Stimulated activated CD4-positive, alpha-beta T cell treated with anti-CD3 and anti-CD28 coated beads, Interleukin-4, amount 100 ng/mL, for 4 hours (primary cell): ENCODE results near the gene MPPED2.

Source experiments
- DNase-seq, 2 experiments: peaks; one replicate each; pipeline ENCODE4 v3.0.0-alpha.2; 2020

The MPPED2 gene, protein sequence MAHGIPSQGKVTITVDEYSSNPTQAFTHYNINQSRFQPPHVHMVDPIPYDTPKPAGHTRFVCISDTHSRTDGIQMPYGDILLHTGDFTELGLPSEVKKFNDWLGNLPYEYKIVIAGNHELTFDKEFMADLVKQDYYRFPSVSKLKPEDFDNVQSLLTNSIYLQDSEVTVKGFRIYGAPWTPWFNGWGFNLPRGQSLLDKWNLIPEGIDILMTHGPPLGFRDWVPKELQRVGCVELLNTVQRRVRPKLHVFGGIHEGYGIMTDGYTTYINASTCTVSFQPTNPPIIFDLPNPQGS

DNA sequence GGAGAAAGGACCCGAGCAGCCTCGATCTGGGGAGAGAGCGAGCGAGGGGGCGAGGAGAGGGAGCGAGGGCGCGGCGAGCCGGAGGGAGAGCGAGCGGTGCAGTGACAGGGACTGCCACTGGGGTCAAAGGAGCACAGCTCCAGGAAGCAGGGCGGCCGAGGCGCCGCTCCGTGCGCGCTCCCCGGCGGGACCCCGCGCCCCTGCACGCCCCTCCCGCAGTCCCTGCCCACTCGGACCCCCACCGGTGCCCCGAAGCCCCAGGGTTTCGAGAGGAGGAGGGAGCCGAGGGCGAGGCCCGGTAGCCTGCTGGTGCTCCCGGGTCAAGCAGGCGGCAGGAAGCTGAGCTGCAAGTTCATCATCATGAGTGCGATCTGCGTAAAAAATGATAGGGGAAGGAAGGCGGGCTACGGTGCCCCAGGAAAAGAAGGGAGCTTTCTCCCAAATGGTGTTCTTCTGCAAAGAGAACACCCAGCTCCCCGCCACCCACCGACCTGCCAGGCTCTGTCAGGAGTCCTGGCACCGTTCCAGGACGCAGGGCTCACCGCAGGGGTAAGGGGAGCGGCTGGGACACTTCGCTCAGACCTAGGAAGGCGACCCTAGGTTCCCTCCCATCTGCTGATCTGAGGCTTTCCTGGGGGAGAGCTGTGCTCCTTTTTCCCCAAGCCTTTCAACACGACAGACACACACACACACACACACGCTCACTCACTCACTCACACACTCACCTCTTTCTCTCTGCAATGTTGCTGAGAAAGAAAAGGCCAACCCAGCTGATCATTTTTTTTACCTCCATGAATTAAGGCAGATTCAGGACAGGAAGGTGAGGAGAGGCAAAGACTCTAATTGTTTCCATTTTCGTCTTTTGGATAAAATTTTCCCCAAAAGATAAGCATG lies at the start of gene MPPED2:
Gene MPPED2 (minus strand): TSS at position 103 of the 894 bp plus-strand sequence. CDS start 5,980 bp downstream, outside the sequence.
- DNase-seq: no peak

DNA sequence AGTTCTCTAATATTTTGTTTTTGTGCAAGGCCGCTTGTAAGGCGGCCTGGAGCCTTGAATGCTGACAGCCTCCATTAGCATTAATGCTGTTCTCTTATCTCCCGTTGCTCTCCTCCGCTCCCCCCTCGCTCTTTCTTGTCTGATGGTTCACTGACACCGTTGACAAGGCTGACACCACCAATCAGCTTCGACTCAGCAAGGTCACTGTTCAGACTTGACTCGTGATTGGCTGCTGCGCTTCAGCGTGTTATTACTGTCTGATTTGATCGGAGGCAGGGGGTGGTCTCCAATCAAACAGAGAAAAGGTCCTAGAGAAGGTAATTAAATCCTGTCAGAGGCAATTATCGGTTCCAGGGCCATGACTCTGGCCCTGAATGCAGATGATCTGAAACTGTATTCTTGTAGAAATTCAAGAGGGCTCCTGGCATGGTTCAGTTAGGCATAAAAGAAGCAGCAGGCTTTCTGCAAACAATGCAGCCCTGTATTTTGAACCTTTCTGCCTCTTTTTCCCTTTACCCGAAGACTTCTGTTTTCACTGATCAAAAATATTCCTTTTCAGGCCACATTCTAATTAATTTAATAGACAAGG lies 49.3 kb upstream of the MPPED2 start:
- no peak for DNase-seq

DNA sequence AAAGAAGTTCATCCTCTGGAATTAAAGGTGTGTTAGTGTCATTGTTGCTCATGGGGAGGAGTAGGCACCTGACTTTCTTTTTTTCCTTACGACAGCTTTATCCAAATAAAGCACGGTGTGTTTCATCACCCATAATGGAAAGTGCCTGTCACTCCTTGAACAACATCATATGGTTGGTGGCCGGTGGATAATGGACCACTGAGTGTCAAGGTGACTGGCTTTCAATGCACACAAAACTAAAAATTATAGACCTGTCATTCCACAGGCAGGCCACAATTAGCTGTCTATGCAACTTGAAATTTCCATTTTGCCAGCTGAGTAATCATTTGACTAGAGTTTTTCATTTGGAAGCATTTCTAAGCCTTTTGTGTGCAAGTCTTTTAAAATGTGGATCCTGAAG lies 45.0 kb upstream of the MPPED2 start:
- DNase-seq: no peak

DNA sequence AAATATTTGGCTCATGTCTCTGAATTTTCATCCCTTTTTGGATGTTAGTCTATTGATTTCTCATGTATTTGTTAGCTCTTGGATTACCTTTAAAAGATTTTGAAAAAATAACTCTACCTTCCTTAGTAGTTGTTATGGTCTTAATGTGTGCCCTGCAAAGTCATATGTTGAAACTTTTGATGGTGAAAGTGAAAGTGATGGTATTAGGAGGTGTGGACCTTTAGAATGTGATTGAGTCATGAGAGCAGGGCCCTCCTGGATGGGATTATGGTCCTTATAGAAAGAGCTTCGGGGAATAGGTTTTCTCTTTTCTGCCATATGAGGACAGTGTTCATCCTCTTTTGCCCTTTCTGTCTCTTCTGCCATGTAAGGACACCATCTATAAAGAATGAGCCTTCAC lies 33.6 kb upstream of the MPPED2 start:
- DNase-seq: no peak

DNA sequence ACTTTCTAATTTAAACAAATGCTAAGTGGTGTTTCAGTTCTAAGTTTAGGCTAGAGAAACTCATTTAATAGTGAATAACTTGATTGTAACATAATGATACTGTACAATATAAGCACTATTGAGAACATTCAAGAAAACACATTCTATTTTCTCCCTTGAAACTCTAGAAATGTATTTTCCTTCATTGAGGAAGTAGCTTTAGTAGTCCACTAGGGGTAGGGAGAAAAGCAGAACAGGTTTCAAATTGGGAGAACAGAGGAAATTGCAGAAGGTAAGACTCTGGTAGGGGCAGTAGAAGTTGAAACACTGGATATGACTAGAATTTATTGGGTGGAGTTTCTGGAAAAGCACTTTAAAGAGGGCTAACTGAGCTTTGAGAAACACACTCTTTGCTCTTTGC lies 31.6 kb upstream of the MPPED2 start:
- DNase-seq: no peak

DNA sequence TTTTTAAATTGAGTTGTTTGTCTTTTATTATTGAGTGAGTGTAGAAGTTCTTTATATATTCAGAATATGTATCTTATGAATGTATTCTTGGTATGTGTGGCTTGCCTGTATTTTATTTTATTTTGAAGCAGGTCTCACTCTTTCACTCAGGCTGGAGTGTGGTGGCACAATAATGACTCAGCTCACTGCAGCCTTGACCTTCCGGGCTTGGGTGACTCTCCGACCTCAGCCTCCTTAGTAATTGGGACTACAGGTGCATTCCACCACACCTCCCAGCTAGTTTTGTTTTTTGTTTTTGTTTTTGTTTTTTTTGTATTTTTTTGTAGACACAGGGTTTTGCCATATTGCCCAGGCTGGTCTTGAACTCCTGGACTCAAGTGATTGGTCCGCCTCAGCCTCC lies 24.5 kb upstream of the MPPED2 start:
- DNase-seq: no peak

DNA sequence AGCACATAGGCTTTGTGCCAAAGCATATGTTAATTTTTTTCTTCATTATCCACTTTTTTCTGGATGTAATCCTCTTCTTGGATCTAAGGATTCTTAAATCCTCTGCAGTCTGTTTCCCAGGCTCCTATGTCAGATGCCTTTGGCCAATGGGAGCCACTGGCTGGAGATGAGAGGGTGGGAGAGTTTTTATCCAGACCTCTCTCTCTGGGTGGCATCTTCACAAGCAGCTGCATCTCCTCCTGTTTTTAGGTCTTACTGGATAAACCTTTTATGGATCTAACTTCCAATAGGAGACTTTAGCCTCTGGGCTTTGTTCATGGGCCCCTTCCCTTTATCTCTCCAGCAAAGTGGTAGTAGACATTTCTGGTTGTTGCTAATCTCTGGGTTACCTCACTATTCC lies 22.4 kb upstream of the MPPED2 start:
- DNase-seq: no peak

DNA sequence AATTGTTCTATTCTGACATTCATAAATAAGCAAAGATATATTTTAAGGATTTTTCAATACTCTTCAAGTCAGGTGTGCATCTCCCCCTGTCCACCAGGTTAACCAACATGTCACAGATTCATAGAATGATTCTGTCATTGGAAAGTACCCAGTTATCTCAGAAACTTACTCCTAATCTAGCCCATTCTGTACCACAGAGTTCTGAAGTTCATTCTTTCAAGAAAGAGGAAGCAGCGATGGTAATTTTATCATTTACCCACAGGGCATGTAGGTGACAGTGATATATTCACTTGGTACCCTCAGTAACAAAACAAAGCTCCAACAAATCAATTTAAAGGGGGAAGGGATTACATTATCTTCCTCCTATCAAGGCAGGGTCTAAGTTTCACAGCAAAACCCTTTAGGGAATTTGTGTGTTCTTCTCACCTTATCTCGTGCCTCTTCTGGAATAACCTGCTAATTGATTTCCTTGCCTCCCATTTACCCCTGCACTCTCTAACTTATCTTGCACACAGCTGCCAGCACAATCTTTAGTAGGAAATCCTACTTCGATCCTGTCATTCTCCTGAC lies 19.0 kb upstream of the MPPED2 start:
- no peak for DNase-seq

DNA sequence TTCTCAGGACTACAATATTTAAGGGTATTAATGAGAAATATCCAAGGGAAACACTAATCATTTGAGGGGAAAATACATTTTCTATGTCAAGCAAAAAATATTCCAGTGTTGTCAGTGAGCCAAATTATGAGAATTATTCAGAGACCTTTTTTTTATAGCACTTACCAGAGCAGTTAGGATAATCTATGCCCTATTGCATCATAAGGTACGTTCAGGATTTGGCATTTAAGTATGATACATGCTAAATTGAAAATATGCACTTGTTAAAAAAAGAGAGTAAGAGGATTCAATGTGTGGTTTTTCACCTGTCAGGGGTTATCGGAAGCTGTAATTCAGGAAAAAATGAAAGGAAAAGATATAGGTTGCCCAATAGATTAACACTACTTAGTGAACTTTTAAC lies 17.2 kb upstream of the MPPED2 start:
- DNase-seq: no peak

DNA sequence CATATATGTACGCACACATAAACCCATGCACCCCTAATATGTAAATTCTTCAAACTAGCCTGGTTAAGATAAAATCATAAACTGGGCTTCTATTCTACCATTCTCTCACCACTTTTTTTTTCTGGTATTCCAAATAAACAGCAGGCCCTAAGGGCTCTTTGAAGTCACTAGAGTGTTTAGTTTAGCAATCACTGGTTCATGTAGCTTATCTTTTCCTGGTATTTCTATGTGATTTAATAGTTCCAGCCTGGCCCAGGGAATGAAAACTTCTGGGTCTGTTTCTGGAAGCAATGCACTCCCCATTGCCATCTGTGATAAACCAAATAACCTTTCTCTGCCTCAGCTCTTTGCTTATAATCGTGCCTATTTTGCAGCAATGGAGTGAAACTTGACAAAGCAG lies 10.7 kb upstream of the MPPED2 start:
- no peak for DNase-seq

DNA sequence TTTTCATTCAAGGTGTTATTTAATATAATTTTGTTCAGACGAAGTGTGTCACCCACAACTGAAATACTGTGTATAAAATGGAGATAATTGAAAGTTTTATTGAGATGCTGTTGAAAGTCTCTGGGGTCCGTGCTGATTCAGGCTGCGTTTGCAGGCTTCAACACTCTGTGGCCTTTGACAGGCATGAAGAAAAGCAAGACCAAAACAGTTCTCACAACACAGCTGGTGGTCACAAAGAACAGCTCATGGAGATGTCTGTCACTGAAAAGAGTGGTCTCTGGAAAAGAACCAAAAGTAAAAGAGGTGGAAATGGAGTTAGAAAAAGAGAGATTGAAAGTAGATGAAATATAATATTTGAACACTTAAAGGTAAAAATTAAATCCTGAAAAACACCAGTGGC lies 9.8 kb upstream of the MPPED2 start:
- DNase-seq: no peak

DNA sequence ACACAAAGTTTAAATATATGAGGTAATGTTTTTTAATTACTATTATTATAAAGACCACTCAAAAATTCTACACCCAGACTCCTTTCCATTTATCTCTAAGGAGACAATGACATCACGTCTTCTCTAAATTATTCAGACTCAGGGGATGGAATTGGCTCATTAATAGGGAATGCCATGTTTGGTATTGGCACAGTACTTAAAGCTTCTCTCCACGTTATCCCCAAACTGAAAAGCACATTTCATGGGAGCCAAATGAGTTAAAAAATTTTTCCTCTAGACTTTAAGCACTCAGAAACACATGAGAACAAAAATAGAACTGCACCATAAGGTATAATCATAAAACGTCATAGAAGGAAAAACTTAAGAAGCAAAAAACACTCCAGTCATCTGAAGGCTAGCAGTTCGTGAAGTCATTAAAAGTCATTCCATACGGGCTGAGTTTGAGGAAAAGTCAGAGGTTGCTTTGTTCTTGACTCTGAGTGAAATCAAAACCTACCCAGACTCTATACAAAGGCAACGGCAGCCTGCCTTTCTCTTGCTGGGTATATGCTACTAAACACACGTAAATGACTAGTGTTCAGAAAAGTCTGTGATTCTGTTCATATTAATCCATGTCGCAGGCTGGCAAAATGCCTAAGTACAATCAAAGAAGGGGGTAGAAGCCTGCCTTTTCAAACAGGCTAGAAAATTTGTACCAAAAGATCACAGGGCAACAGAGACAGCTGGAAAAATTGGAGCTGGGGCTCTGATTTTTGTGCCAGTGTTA lies 8.7 kb upstream of the MPPED2 start:
- no peak for DNase-seq

DNA sequence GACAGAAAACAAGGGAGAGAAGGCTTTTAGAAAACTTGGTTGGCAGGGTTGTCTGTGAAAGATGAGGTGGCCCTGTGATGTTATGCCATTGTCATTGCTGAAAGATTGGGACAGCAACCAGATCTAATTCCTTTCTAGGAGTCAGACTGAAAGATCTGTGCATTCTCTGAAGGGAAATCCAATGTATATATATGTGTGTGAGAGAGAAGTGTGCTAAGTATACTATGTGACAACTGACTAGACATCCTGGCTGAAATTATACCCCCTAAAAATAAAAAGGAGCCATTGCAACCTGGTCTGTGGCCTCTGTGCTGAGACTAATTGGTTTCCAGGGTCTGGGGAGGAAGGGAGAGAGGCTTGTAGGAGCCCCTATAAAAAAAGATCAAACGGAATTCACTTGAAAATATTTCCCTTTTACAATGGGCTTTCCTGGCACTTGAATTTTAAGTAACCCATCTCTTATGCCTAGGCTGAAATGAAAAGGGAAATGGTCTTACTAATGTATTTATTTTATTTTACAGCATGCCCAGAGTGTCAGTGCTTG lies 1.2 kb upstream of the MPPED2 start:
- no peak for DNase-seq

DNA sequence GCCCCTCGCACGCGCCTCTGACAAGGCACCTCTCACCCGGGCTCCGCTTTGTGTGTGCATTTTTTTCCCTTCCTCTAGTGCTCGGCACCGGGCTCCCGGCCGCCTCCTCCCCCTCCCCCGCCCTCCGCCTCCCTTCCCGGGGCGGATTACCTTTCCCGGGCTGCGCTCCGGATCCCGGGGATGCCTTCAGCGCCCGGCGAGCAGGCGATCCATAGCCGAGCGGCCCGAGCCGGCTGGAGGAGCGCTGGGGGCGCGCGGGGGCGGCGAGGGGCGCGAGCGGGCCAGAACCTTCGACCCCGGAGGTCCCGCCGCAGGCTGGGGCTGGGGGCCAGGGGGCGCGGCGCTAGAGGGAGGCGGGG lies 282 bp downstream of the MPPED2 start:
- no peak for DNase-seq

DNA sequence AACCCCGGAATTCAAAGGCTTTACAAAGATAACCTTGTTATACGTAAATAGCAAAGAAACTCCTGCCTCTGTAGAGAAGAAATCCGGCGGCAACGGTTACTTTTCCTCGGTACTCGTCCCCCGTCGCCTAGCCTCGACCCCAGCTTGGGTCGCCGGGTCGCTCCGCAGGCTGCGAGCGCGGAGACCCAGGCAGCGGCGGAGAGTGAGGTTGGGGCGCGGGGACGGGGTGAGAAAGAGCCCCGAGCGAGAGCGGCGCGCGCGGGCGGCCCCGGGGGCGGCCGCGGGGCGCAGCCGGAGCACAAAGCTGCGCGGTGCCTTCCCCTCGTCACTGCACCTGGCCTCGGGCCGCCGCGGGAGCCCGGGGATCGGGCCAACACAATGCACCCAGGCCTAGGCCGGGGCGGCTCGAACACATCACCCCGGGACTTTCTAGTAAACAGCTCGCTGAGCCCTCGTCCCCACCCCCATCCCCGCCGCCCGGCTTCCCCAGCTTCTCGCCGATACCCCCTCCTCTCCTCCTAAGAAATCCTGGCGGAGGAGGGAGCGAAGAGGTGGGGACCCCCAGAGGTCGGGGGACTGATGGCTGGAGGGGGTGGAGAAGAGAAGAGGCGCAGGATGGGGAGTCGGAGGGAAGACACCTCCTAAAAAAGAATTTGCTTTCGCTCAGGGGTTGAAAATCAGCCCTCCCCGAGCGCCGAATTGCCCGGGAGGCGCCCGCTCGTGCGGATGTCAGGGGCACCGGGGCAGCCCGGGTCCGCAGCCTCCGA lies 845 bp downstream of the MPPED2 start:
- no peak for DNase-seq

DNA sequence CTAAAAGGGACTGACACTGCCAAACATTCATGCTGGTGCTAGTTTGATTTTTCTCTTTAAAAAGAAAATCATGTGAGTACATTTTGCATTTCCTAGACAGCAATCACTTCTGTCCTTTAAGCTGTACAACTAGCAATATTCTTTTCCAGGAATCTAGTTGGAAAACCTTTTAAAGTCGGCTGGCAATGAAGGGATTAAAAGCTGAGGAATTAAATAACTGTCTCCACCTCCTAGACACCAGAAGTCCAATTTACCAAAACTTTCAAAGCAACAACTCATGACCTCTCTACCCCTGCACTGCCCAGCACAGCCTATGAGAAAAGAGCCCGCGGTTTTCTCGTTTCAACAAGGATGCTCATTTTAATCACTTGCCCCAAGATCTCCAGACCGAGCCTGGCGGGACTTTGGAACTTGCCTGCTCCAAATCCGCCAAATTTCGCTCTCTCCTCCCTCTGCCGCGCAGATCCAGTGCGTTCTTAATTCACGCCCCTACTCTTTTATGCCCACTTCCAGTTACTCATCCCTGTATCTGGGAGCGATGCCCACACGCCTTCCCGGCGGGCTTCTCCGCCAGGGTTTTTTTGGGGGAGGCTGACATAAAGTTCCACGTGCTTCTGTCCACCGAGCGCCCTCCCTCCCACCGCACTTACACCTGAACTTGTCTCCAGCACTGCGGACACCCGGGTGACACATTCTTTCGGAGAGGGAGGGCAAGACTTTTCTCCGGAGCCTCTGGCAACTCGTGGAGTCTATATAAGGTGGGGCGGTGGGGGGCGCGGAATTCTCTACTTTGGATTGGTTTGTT lies 2.5 kb downstream of the MPPED2 start:
- DNase-seq: no peak

DNA sequence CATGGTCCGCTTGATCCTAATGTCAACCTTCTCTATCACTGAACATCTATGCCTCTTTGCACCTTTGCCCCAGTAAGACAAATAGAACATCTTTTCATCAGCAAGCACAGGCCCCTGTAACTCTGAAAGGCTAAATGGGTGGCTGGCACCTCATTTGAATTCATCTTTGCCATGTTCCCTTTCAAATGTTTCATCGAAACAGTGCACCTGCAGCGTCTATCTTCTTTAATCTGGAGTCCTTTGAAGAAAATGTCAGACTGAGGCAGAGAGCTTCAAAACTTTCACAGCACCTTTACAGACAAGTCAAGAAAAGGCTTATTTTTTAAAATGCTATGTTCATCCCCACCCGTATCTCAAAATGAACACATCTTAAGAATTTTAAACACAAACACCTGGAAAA lies 3.4 kb downstream of the MPPED2 start:
- DNase-seq: no peak

DNA sequence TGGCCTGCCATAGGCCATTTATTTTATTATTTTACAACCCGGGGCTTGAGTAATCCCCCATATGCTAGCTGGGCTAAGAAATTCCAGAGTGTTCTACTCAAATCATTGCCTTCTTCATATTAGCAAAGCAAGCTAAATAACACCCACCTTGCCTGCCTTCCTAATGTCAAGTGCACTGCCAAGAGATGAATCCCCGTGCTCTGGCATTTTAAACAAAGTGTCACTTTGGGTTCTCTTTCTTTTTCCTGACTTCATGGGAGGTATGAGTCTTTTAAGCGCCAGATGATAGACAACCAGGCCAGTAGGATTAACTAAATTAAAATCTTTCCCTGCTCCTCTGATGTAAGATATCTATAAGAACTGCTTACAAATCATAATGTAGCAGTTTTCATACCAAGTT lies 4.5 kb downstream of the MPPED2 start:
- DNase-seq: no peak

DNA sequence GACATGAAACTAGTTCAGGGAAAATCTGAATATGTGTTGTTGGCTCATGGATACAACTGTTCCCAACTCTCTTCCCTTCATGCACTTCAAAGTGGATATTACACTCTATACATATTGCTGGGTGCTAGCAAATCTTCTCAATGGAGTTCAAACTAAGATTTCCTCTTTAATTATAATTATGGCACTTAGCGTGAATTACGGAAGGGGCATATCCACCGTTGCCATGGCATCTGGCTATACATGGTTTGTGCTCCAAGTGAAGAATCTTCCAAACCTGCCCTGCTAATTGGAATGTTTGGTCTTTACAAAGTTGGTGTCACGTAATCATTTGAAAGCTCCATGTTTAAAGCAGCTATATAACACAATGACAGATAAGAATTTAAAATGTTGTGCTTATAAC lies 5.6 kb downstream of the MPPED2 start:
- DNase-seq: no peak

DNA sequence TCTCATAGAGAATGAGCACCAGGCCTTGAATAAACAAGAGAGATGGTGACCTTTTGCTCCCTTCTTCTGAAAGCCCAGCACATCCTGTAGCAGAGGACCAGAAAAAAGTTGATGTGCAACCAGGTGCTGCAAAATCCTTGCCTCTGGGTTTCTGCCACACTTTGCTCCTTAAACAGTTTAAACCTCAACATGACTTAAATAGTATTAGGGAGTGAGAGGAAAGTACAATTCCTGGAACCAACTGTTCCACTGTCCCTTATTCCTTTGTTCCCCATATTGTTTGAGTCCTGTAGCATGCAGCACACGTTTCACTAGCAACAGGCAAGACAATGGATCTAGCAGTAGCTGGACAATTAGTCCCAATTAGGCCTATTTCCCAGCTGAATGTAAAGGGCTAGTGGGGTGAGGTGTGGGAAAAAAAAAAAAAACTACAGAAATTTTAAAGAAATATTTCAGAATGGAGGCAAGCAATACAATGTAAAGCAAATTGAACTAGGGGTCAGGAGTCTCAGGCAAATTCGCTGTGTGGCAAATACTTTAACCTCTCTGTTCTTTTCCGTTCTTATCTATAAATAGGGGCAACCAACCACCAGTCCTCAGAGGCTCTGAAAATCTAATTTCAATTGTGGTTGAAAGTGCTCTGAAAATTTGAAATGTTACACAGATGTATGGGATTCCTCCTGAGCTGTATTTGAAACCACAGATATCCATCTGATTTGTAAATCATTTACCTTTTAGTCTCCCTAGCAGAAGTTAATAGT lies 6.6 kb downstream of the MPPED2 start:
- DNase-seq: no peak
